ES-I3 (cell line): ENCODE measurements around the gene CSNK1G3.

Experiments
- H3K36me3 ChIP-seq: 2 replicates; pipeline ENCODE4 v1.6.1; 2013; ENCODE audit warnings: mild to moderate bottlenecking, low read length, control low read depth, moderate library complexity; ENCODE audit not compliant: insufficient read depth
- H3K4me1 ChIP-seq: 2 replicates; pipeline ENCODE4 v1.6.1; 2013; ENCODE audit warnings: mild to moderate bottlenecking, control low read depth, low read length; ENCODE audit not compliant: insufficient read depth
- H3K9ac ChIP-seq: 2 replicates; pipeline ENCODE4 v1.6.1; 2013; ENCODE audit warnings: low read depth, mild to moderate bottlenecking, low read length, moderate library complexity
- H3K9me3 ChIP-seq: 2 replicates; pipeline ENCODE4 v1.6.1; 2013; ENCODE audit warnings: mild to moderate bottlenecking, low read length, moderate library complexity; ENCODE audit not compliant: control insufficient read depth, insufficient read depth

CSNK1G3 gene

GRCh38 chr5:123665822-123666371 lies 153.9 kb downstream of the CSNK1G3 start:
- Histone ChIP-seq H3K36me3 (no peaks in the 10 kb centered on the region), H3K9ac (no peak overlapping the region), H3K4me1 (no peaks in the 10 kb centered on the region)

More at GRCh38 chr5:123665822-123666371, 153.9 kb downstream of the CSNK1G3 start:
- H3K9me3 ChIP-seq, result peaks cover 4% of the 10 kb centered on the region; the same call in 1 of the 2 replicates
